ENCODE results near the gene COPG1.

COPG1 gene

DNA sequence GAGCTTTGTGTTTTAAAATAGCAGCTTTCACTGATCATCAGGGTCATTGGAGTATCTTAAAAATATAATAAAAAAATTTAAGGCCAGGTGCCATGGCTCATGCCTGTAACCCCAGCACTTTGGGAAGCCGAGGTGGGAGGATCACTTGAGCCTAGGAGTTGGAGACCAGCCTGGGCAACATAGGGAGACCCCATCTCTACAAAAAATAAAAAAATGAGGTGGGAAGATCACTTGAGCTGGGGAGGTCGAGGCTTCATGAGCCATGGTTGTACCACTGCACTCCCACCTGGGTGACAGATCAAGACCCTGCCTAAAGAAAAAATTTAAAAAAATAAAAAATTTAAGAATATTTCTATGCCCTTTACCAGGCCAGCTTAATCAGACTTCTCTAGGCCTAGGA lies 30.8 kb downstream of the COPG1 start:
- no peak for DNase-seq

DNA sequence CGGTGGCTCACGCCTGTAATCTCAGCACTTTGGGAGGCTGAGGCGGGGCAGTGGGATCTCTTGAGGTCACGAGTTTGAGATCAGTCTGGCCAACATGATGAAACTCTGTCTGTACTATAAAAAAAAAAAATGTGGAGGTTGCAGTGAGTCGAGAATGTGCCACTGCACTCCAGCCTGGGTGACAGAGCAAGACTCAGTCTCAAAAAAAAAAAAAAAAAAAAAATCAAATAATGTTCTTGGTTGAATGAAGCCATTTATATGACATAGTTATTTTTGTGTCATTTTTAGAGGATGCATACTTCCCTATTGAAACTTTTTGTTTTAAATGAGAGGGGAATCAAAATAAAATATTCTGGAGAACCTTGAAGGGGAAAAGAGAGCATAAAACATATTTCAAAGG lies 32.3 kb downstream of the COPG1 start:
- DNase-seq: no peak

DNA sequence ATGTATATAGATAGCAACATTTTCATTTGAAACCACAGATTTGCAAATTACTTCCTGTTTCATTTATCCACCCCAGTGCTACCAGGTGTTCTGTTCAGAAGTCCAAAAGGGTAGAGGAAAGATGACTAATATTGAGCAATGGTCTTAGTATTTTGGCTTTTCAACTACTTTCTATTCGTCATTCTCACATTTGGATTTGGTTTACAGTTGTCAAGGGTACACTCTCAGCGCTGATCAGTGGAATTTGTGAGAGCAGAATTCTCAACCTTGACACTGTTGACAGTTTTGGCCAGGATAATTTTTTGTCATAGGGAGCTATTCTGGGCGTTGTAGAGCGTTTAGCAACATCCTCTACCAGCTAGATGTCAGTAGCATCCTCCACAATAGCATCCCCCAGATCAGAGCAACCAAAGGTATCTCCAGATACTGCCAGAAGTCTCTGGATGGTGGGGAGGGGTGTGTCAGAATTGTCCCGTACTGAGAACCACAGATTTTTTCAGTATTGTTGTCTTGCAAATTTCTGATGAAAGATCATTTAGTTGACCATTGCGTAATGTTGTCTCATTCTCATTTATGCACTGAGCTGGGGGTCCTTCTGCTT lies 33.4 kb downstream of the COPG1 start:
- no peak for DNase-seq

DNA sequence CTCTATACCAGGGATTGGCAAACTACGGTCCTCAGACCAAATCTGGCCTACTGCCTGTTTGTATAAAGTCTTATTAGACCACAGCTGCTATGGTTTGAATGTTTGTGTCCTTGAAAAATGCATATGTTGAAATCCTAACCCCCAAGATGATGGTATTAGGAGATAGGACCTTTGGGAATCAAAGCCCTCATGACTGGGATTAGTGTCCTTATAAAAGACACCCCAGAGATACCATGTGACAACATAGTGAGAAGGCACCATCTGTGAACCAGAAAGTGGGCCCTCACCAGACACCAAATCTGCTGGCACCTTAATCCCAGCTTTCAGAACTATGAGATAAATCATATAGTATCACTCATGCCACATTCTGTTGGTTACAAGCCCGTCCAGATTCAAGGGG lies 36.7 kb downstream of the COPG1 start:
- DNase-seq: no peak

DNA sequence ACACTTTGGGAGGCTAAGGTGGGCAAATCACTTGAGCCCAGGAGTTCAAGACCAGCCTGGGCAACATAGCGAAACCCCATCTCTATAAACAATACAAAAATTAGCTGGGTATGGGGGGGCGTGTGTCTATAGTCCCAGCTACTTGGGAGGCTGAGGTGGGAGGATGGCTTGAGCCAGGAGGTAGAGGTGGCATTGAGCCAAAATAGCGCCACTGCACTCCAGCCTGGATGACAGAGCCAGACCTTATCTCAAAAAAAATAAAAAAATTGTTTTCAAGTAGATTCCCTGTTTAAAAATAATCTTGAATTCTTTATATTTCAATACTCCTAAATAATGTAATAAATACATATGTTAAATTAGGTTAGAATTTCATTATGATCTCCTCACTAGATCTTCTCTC lies 39.0 kb downstream of the COPG1 start:
- no peak for DNase-seq

DNA sequence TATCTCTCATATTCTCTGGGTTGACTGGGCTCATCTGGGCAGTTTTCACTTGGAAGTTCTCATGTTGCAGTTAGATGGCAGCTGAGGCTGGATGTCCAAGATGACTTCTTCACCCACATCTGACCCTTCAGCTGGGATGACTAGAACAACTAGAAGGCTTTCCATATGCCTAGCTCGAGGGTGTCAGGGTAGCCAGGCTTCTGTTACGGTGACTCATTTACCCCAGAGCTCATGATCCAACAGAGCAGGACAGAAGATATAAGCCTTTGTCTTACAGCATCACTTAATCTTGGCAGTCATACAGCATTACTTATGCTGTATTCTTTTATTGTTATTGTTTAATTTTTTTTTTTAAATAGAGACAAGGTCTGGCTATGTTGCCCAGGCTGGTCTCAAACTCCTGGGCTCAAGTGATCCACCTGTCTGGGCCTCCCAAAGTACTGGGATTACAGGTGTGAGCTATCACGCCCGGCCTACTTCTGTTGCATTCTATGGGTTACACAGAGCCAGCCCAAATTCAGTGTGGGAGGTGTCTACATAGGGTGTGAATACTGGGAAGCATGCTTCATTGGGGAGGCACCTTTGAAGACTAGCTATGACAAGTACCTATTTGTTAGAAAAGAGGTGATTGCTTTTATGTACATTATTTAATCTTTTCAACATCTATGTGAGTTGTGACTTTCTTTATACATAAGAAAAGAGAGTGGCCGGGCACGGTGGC lies 40.0 kb downstream of the COPG1 start:
- DNase-seq: no peak

DNA sequence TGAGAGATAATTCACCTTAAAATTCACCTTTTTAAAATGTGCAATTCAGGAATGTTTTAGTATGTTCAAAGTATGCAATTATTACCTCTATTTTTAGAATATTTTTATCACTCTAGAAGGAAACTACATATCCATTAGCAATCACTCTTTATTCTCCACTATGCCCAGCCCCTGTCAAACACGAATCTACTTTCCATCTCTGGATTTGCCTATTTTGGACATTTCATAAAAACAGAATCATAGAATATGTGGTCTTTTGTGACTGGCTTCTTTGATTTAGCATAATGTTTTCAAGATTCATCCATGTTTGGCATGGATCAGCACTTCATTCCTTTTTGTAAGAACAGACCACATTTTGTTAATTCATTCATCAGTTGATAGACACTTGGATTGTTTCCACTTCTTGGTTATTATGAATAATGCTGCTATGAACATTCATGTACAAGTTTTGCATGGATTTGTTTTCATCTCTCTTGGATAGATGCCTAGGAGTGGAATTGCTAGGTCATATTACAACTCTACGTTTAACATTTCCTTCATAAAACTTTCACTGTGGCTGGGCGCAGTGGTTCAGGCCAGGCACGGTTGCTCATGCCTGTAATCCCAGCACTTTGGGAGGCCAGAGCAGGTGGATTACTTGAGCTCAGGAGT lies 42.0 kb downstream of the COPG1 start:
- no peak for DNase-seq

DNA sequence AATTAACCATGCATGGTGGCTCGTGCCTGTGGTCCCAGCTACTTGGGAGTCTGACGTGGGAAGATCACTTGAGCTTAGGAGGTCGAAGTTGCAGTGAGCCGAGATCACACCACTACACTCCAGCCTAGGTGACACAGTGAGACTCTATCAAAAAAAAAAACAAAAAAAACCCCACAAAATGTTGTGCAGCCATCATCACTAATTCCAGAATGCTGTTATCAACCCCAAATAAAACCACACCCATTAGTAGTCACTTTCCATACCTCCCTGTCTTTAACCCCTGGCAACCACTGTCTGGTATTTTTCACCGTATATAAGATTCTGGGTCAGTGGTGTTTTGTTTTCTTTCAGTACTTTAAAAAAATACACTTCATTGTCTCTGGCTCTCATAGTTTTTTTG lies 45.9 kb downstream of the COPG1 start:
- no peak for DNase-seq

DNA sequence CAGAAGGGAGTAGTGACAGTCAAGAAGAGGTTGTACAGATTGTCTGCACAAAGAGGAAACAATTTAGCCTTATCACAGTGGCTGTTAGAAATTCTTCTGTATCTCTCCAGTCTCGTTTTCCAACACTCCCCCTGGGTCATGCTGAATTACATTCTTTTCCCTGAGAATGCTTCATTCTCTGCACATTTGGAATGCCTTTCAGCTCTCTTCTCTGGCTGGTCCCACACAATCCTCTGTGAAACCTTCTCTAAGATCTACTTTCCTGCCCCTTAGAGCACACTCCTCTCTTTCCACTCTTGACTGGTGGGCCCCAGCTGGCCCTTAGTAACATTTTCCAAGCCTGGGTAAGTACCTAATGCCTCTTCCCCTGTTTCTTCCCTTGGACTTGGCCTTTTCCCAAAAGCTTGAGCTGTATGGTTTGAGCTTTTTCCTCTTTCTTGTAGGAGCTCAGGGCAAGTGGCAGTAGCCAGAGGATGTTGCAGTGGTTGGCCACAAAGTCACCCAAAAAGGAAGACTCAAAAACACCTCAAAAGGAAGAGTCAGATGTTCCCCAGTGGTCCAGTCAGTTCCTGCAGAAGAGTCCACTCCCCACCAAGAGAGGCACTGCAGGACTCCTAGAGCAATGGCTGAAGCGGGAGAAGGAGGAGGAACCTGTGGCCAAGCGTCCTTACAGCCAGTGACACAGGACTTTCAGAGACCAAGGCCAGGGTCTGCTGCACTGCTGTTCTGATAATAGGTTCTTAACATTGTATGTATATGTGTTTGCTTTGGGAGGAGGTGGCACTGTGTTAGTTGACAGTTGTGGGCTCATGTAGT lies 54.9 kb downstream of the COPG1 start:
- no peak for DNase-seq

DNA sequence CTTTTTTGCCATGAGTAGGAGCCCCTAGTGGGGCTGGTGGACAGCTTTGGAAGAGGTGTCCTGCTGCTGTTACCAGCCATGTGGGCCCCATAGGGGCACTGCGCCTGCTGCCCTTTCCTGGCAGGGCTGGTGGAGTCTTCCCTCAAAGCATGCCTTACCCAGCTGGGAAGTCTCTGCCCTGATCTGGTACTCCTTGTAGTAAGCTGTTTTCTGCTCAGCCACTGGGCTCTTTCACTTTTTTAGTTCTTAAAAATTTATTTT lies 55.5 kb downstream of the COPG1 start:
- no peak for DNase-seq

DNA sequence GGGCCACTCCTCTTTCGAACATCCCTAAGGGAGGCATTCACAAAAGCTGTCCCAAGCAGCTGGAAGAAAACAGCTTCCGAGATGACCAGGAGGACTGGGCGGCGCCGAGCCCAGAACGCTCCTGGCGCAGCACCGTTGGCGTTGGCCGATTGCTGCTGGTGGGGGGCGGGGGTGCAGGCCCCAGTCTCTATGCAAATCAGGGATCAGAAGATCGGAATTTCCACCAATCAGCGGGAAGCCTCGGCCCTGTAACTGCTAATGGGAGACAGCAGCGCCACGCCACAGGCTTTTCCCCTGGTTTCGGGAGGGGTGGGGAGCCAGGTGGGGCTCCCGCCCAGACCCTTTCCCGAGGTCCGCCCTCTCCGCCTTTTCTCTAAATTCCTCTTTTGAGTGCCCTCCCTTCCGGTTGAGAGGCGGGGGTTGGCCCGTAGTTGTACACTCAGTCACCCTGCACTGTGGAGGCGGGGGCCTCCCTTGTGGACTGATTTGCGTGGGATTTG lies 56.2 kb downstream of the COPG1 start:
- no peak for DNase-seq

DNA sequence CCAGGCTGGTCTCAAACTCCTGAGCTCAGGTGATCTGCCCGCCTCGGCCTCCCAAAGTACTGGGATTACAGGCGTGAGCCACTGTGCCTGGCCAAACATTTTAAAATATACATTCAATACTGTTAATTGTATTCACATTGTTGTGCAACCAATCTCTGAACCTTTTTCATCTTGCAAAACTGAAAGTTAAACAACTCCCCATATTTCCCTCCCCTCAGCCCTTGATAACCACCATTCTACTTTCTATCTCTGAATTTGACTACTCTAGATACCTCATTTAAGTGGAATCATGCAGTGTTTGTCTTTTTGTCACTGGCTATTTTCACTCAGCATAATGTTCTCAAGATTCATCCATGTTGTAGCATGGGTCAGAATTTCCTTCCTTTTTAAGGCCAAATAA lies 59.2 kb downstream of the COPG1 start:
- DNase-seq: no peak

DNA sequence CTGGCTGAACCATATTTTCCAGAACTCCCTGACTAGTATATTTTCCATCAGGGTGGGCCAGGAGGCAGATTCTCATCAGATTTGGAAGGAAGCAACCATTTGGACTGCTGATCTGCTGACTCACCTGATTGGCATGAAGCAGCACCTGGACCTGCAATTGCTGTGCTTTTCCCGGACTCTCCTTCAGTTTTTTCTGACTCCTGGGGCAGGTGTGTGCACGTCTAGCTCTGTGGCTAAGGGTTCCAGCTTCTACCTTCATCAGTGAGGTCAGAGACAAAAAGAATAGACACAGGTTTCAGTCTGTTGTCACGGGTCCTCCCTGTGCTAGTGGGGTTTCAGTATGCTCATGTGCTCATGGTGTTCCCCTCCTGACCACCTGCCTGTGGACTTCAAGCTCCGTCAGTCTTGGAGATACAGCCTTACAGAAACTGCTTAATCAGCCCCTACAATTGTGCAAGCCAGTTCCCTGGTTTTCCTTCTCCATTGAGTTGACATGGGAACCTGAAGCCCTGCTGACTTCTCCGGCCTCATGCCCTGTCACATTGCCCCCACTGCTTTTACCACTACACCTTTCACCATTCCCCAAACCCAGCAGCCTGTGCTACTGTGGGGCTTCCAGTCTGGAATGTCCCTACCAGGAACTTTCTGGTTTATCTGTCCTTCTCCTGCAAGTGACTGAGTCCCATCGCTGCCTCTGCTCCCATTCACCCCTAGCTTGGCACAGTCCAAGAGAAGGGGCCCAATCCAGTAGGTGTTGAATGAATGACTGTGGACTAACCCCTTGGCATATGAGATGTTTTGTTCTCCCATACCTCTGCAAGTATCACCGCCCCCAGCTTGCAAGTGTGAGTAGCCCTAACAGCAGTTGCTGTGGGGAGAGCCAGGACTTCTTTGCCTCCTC lies 61.0 kb downstream of the COPG1 start:
- no peak for DNase-seq

DNA sequence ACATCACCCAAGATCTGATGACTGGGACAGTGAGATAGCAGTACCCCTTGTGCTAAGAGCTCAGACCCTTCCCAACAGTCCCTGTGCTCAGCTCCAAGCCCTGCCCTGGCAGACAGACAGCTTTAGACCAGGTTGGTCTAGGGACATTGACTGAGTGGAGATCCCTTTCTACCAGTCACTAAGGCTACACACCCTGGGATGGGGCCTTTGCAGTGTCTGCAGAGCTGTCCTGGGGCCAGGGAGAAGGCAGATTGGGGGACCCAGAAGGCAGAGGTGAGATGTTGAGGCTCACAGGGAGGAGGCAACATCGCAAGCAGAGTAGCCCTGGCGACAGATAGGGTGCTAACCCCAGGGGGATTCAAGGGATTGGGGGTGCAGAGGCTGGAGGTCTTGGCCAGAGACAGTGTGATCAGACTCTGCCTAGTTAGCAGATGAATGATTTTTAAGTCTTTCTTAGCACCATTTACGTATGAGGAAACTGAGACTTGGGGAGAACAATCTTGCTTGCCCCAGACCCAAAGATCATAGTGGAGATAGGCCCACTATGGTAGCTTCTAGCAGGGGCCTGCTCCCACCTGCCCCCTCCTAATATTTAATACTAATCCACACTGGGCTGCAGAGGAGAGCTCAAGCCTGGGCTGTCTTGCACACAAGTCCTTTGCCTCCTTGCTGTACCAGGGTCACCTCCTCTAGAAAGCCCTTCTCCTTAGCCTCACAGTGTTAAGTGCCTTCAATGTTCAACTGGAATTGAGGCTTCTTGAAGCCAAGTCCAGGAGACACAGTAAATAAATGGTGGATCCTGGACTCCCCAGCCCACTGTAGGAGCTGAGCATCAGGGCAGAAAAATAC lies 61.9 kb downstream of the COPG1 start:
- no peak for DNase-seq

DNA sequence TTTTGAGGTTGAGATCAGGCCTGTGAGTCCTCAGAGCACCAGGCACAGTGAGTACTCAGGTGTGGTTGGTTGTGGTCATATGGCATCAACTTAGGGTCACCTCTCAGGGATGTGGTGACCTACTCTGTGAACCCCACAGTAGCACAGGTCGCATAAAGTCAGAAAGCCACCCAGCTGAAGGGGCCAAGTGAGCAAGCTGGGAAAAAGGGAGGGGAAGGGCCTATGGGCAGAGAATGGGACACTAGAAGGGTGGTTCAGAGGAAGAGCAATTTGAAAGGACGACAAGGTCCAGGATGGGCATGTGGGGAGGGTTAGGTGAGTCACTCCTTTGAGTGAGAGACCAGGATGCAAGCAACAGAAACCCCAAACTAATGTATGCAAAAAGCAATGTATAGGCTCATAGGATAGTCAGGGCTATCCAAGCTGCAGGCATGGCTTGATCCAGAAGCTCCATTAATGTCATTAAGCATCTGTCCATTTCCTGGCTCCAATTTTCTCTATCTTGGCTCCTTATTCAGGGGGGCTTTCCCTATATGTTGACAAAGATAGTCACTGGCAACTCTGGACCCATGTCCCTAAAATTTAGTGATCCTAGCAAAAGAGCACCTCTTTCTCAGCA lies 62.7 kb downstream of the COPG1 start:
- no peak for DNase-seq

DNA sequence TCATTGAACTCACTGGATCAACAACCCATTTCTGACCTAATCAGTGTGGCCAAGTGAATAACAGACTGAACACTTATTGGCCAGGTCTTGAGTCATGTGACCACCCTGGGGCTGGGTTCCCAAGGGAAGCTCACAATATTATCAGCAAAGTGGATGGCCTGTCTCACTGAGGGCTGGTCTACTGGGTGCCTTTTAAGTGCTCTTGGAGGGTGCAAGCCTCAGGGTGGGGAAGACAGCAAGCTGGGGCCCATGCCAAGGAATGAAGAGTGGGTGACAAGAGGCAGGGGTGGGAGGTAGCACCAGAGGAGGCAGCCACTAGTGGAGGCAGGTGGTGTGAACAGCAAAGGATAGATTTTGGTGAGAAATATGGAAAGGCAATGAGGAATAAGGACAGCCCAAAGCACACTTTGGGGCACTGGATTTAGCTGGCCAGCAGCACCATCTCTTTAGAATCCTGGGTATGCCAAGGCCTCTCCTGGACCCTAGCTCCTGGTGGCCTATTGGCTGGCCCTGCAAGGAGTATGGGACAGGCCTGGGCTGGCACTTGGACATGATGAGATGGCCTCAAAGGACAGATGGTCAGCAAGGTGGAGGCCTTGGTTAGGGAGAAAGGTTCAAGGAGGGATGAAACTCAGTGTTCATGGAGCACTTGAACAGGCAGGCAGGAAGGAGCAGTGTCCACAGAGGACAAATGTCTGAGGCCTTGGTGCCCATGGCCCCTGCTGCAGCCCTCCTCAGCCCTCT lies 63.4 kb downstream of the COPG1 start:
- DNase-seq: no peak

DNA sequence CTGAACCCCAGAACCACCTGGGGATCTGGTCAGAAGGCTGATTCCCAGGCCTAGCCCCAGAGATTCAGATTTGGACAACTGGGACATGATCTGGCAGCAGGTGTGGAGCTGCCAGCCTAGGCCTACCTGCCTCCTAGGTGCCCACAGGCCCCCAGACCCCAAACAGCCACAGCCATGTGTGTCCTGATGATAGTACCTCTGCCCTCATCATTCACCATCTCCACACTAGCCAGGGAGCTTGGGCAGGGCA lies 63.9 kb downstream of the COPG1 start:
- no peak for DNase-seq

DNA sequence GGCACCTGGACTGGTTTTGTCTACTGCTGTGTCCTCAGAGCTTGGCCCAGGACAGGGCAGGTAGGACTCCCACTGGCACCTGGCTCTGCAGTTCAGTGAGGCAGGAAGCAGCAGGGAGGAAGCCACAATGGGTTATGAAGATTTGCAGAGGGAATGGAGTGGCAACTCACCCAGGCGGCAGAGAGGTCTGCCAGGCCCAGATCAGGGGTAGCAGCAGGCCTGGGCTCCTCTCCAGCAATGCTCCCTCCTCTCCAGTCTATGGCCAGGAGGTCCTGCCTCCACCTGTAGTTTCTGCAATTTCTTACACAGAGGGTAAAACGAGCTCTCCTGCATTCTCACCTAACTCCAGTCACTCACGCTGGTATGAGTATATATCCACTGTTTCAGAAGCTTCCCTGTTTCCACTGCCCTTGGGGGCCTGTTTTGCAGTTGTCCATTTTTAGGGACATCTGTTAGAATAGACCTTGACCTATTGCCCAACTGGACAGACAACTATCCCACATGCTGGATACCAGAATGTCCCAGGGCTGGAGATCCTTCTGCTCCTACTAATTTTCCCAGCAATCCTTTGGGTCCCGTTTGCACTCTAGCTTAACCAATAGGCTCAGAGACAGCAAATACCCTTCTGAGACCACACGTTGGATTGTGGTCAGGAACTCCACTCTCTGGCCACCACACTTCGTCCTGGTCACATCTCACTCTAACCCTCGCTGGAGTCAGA lies 64.4 kb downstream of the COPG1 start:
- no peak for DNase-seq

DNA sequence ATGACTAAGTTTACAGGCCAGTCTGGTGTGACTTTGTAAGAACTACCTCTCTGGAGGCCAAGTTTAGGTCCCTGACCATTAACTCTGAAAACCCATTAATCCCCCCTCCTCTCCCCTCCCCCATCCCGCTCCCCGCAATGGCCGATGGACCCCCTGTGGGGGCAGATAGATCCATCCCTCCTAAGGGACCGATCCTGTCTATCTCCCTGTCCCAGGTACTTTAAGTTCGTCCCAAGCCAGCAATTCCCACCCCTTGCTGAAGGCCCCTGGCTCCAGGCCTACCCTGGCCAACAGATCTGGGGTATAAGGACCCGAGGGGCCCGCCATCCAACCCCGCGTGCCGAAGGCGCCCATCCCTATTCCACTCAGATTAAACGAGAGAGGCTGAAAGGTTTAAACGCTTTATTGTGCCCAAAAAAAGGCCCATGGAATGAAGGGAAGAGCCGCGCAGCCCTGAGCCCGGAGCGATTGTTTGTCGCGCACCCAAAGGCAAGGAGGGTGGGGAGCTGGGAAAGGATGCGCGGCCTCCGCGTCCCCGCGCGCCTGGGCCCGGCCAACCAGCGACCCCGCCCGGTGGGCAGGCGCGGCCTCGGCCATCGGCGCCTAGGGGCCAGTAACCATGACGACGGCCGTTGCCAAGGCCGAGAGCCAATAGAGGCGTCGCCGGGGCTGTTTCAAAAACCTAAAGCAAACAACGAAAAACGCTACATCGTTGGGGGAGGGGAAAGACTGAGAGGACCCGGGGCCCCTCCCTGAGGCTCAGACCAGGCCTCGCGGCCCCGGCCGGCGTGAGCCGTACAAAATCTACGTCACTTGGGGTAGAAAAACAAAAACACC lies 65.2 kb downstream of the COPG1 start:
- DNase-seq: no peak

Measured in GF-D8 (cell line).